ENCODE results near the gene RNF213. TPM values are rescaled to one million over a fixed set of nuclear protein-coding genes. Genes with fewer than 3 reads are reported as not detected.

RNF213 gene
- total RNA-seq, 1 experiment from 2014 or later = 179 TPM

DNA sequence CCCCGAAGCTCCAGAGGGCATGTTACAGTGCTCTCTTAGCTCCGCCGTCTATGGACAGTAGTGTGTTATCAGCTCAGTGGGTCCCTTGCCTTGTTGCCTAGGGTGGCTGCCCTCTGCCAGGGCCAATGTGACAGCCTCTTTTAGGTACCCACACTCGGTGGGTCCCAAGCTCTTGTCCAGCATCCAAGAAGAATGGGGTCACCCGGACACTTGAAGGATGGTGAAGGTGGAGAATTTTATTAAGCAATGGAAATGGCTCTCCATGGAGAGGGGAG, 57.0 kb downstream of the RNF213 start:
- Histone ChIP-seq H3K4me1 (replicated peaks; ENCODE audit: insufficient read depth) (no peaks in the 10 kb centered on the region), H3K9me2 (ENCODE audit: insufficient read depth) (no peaks in the 10 kb centered on the region), H3K27me3 (ENCODE audit: insufficient read depth, low read depth) (no peaks in the 10 kb centered on the region), H3K9me3 (ENCODE audit: insufficient read depth, low read depth) (no peaks in the 10 kb centered on the region), H3F3A (ENCODE audit: insufficient read depth, low read depth) (no peaks in the 10 kb centered on the region), H2AFZ (no peak overlapping the region), H3K36me3 (ENCODE audit: low read depth) (no peaks in the 10 kb centered on the region), H3K27ac (no peak overlapping the region), H4K20me1 (ENCODE audit: insufficient read depth) (no peaks in the 10 kb centered on the region), H3K4me2 (no peak overlapping the region), H3K4me3 (no peak overlapping the region), H3K79me2 (ENCODE audit: low read depth) (no peaks in the 10 kb centered on the region)
- TF ChIP-seq, protein P1, sequence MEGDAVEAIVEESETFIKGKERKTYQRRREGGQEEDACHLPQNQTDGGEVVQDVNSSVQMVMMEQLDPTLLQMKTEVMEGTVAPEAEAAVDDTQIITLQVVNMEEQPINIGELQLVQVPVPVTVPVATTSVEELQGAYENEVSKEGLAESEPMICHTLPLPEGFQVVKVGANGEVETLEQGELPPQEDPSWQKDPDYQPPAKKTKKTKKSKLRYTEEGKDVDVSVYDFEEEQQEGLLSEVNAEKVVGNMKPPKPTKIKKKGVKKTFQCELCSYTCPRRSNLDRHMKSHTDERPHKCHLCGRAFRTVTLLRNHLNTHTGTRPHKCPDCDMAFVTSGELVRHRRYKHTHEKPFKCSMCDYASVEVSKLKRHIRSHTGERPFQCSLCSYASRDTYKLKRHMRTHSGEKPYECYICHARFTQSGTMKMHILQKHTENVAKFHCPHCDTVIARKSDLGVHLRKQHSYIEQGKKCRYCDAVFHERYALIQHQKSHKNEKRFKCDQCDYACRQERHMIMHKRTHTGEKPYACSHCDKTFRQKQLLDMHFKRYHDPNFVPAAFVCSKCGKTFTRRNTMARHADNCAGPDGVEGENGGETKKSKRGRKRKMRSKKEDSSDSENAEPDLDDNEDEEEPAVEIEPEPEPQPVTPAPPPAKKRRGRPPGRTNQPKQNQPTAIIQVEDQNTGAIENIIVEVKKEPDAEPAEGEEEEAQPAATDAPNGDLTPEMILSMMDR (conservative IDR thresholded peaks at IDR 0.05) = no peak
- no peak for TF ChIP-seq EZH2 (IDR thresholded peaks at IDR 0.05; ENCODE audit: low read depth)
- DNase-seq = no peak
- intact Hi-C loops (cut with micrococcal nuclease; ENCODE audit: unreplicated experiment) = no loop called here
- ChIA-PET CTCF (no interaction called here), POLR2A (ENCODE audit: unreplicated experiment) (no interaction called here)
- BruUV-seq (replicated peaks) = no TSS peak

DNA sequence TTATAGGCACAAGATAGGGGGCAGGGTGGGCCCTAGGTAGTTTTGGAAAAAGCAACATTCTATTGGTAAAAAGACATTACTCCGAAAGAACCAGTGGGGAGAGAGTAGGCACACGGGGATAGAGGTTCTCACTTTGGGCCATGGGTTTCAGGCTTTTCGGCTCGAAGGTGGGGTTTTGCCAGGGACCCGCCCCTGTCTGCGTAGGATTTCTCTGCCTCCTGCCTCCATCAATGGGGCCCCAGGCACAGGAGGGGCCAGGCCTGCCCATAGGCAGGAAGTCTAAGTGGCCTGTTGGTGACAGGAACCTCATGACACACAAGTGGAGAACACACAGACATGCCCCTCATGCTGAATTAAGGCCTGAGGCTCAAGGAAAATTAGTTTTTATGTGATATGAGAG, 57.5 kb downstream of the RNF213 start:
- H2AFZ ChIP-seq = no peak overlapping the region
- CTCF ChIA-PET = no interaction called here

DNA sequence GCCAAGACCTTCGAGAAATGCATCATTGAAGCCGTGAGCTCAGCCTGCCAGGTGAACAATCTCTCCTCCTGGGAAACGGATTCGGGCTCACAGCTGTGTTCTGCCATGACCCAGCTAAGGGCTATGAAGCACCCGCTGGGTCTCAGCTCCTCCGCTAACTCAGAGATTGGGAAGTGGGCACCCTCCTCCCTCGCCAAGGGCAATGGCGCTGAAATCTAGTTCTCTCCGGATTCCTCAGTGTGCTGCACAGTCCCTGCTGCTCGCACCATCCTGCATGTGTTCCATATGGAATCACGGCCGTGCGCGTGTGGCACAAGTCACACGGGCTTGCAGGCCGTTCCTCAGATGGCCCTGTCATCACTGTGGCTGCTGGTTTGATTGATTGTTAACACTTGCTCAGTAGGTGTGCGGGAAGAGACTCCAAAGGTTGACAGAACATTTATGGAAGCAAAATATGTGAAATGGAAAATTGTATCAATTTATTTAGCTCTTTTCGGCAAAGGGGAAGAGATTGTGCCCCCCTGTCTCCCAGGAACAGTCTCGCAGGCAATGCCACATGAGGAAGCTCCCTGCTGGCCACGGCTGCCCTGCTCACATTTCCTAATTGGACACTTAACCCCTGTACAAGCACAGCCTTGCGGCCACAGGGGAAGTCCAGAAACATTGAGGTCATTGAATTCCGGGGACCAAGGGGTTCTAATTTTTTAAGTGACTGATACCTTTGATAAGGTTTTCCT, 58.8 kb downstream of the RNF213 start:
- H3K4me2 ChIP-seq = no peak overlapping the region
- H3K9me2 ChIP-seq (ENCODE audit: insufficient read depth) = no peaks in the 10 kb centered on the region
- H3K36me3 ChIP-seq (ENCODE audit: low read depth) = no peaks in the 10 kb centered on the region
- TF ChIP-seq EZH2 (IDR thresholded peaks at IDR 0.05; ENCODE audit: low read depth) = no peak
- no peaks in the 10 kb centered on the region for H3F3A ChIP-seq (ENCODE audit: insufficient read depth, low read depth)
- no peaks in the 10 kb centered on the region for H3K79me2 ChIP-seq (ENCODE audit: low read depth)
- no peaks in the 10 kb centered on the region for H4K20me1 ChIP-seq (ENCODE audit: insufficient read depth)
- H3K27me3 ChIP-seq (ENCODE audit: insufficient read depth, low read depth) = no peaks in the 10 kb centered on the region
- H3K4me3 ChIP-seq = no peak overlapping the region
- H3K27ac ChIP-seq = no peak overlapping the region
- H3K9me3 ChIP-seq (ENCODE audit: insufficient read depth, low read depth) = no peaks in the 10 kb centered on the region
- intact Hi-C loops (cut with micrococcal nuclease; ENCODE audit: unreplicated experiment) = no loop called here
- no peaks in the 10 kb centered on the region for H3K4me1 ChIP-seq (replicated peaks; ENCODE audit: insufficient read depth)
- DNase-seq = no peak
- H2AFZ ChIP-seq = no peak overlapping the region
- CTCF ChIA-PET = no interaction called here
- POLR2A ChIA-PET (ENCODE audit: unreplicated experiment) = no interaction called here
- no TSS peak for BruUV-seq (replicated peaks)

More for the DNA sequence above, 57.5 kb downstream of the RNF213 start:
- no TSS peak for BruUV-seq (replicated peaks)
- Histone ChIP-seq H3K4me1 (replicated peaks; ENCODE audit: insufficient read depth) (no peaks in the 10 kb centered on the region), H3K79me2 (ENCODE audit: low read depth) (no peaks in the 10 kb centered on the region), H3K36me3 (ENCODE audit: low read depth) (no peaks in the 10 kb centered on the region), H3K4me2 (no peak overlapping the region), H3K9me2 (ENCODE audit: insufficient read depth) (no peaks in the 10 kb centered on the region), H3K27me3 (ENCODE audit: insufficient read depth, low read depth) (no peaks in the 10 kb centered on the region), H4K20me1 (ENCODE audit: insufficient read depth) (no peaks in the 10 kb centered on the region), H3K27ac (no peak overlapping the region), H3K4me3 (no peak overlapping the region), H3K9me3 (ENCODE audit: insufficient read depth, low read depth) (no peaks in the 10 kb centered on the region), H3F3A (ENCODE audit: insufficient read depth, low read depth) (no peaks in the 10 kb centered on the region)
- intact Hi-C loops (cut with micrococcal nuclease; ENCODE audit: unreplicated experiment) = no loop called here
- POLR2A ChIA-PET (ENCODE audit: unreplicated experiment) = no interaction called here
- TF ChIP-seq, protein P1 (conservative IDR thresholded peaks at IDR 0.05) = no peak
- TF ChIP-seq EZH2 (IDR thresholded peaks at IDR 0.05; ENCODE audit: low read depth) = no peak
- no peak for DNase-seq

DNA sequence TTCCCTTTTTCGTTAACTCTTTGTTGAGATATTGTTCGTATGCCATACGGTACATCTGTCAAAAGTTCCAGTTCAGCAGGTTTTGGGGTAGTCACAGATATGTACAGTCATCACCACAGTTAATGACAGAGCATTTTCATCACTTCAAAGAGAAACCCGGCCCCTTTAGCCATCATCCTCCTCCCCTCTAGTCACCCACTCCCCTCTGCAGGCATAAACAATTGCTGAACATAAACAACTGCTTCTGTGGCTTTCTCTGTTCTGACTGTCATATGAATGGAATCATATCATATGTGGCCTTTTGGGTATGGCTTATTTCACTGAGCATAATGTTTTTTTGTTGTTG, 59.3 kb downstream of the RNF213 start:
- Histone ChIP-seq H3F3A (ENCODE audit: insufficient read depth, low read depth) (no peaks in the 10 kb centered on the region), H3K27me3 (ENCODE audit: insufficient read depth, low read depth) (no peaks in the 10 kb centered on the region), H2AFZ (no peak overlapping the region), H3K36me3 (ENCODE audit: low read depth) (peaks cover 4% of the 10 kb centered on the region; the same call in 1 of the 2 replicates), H3K4me1 (replicated peaks; ENCODE audit: insufficient read depth) (no peaks in the 10 kb centered on the region), H4K20me1 (ENCODE audit: insufficient read depth) (no peaks in the 10 kb centered on the region), H3K9me2 (ENCODE audit: insufficient read depth) (no peaks in the 10 kb centered on the region), H3K79me2 (ENCODE audit: low read depth) (no peaks in the 10 kb centered on the region), H3K27ac (no peak overlapping the region), H3K4me2 (no peak overlapping the region), H3K4me3 (no peak overlapping the region), H3K9me3 (ENCODE audit: insufficient read depth, low read depth) (no peaks in the 10 kb centered on the region)
- no TSS peak for BruUV-seq (replicated peaks)
- TF ChIP-seq, protein P1 (conservative IDR thresholded peaks at IDR 0.05) = no peak
- no peak for TF ChIP-seq EZH2 (IDR thresholded peaks at IDR 0.05; ENCODE audit: low read depth)
- CTCF ChIA-PET = no interaction called here
- intact Hi-C loops (cut with micrococcal nuclease; ENCODE audit: unreplicated experiment) = no loop called here
- POLR2A ChIA-PET (ENCODE audit: unreplicated experiment) = no interaction called here
- DNase-seq = no peak

Data from PC-9 (cell line).